Measurements from ENCODE around the gene BIRC2. TPM values are rescaled to one million over a fixed set of nuclear protein-coding genes. Genes with fewer than 3 reads are reported as not detected.

The BIRC2 gene
- total RNA-seq, 1 experiment from 2014 or later: 28.2 TPM

DNA sequence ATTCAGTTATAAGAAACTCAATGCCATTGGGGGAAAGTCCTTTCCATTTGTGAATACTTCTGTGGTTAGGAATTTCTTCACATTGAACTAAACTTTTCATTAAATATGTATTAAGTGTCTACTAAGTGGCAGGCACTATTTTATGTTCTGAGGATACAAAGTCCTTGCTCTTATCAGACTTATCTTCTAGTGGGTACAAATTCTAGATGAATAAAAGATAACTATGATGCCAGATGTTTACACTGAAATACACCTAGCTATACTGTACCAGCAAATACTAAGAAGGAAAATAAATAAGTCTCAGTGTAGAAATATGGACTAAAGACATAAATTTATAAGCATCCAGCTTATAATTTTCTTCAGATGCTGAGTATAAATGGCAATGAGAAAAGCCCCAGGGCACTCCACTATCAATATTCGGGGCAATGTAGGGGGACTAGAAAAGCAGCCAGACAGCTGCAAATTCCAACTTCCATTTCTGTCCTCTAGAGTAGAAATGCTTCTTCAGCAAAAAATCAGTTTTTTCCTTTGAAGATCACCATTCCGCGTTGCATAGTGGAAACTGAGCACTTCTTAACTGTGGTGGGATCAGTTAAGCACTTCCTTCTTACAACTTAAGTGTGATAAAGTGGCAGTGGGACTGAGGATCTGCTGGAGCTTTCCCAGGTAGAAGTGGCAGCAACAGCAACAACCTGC lies 41.5 kb upstream of the BIRC2 start:
- no peaks in the 10 kb centered on the region for H3K79me1 ChIP-seq (ENCODE audit: insufficient read depth, low read depth, low read length, poor library complexity, severe bottlenecking)
- peaks cover 11% of the 10 kb centered on the region for H3K9me3 ChIP-seq (ENCODE audit: control insufficient read depth, low read depth, low read length)
- WGBS (ENCODE audit: extremely low coverage, insufficient read length, low lambda C conversion rate): no CpG with 5 or more reads among the region's 3 CpGs
- H3K27me3 ChIP-seq (ENCODE audit: insufficient read depth, low read length): no peaks in the 10 kb centered on the region
- H4K8ac ChIP-seq (replicated peaks; ENCODE audit: insufficient read length, low read depth, low read length): no peak overlapping the region
- H2BK120ac ChIP-seq (ENCODE audit: low read depth, low read length, poor library complexity, severe bottlenecking): no peak overlapping the region
- H3K9ac ChIP-seq (ENCODE audit: extremely low read depth, insufficient read length, low read length): no peak overlapping the region
- H3K23me2 ChIP-seq (ENCODE audit: insufficient read length, low read depth, low read length, poor library complexity, severe bottlenecking): no peaks in the 10 kb centered on the region
- peaks cover 5% of the 10 kb centered on the region for H3K27me3 Mint-ChIP-seq (ENCODE audit: low read depth)
- H3K27ac Mint-ChIP-seq: no peak overlapping the region
- H3K14ac ChIP-seq (ENCODE audit: insufficient read depth, low read length): no peak overlapping the region
- no peaks in the 10 kb centered on the region for H3K79me2 ChIP-seq (ENCODE audit: insufficient read depth, low read length)
- no peak overlapping the region for H4K91ac ChIP-seq (ENCODE audit: insufficient read length, low read depth, low read length)
- H2BK20ac ChIP-seq (ENCODE audit: low read depth, low read length, poor library complexity, severe bottlenecking): no peak overlapping the region
- no peak for DNase-seq
- no peak overlapping the region for H2BK5ac ChIP-seq (ENCODE audit: insufficient read length, low read length)
- H4K5ac ChIP-seq (ENCODE audit: insufficient read length, low read depth, low read length): no peak overlapping the region
- no peak overlapping the region for H3K4me2 ChIP-seq (ENCODE audit: insufficient read depth, insufficient read length, low read length)
- H2AK5ac ChIP-seq (ENCODE audit: insufficient read length, low read length): no peak overlapping the region
- peaks cover 9 to 17% (median 10%) of the 10 kb centered on the region in 3 experiments for H3K36me3 Mint-ChIP-seq (ENCODE audit: insufficient read depth in 1 of 3, low read depth in 3 of 3)
- H3K23ac ChIP-seq (ENCODE audit: insufficient read length, low read depth, low read length): no peak overlapping the region
- H3K56ac ChIP-seq (ENCODE audit: insufficient read length, low read depth, low read length): no peak overlapping the region
- no peak overlapping the region for H2BK12ac ChIP-seq (ENCODE audit: insufficient read length, low read depth, low read length)
- no peak overlapping the region for H3K4me3 Mint-ChIP-seq
- H3K4me1 ChIP-seq (ENCODE audit: insufficient read depth, low read length): no peaks in the 10 kb centered on the region
- H3K9me3 Mint-ChIP-seq: peaks cover 20 to 25% of the 10 kb centered on the region in 2 experiments
- TF ChIP-seq, protein P1, sequence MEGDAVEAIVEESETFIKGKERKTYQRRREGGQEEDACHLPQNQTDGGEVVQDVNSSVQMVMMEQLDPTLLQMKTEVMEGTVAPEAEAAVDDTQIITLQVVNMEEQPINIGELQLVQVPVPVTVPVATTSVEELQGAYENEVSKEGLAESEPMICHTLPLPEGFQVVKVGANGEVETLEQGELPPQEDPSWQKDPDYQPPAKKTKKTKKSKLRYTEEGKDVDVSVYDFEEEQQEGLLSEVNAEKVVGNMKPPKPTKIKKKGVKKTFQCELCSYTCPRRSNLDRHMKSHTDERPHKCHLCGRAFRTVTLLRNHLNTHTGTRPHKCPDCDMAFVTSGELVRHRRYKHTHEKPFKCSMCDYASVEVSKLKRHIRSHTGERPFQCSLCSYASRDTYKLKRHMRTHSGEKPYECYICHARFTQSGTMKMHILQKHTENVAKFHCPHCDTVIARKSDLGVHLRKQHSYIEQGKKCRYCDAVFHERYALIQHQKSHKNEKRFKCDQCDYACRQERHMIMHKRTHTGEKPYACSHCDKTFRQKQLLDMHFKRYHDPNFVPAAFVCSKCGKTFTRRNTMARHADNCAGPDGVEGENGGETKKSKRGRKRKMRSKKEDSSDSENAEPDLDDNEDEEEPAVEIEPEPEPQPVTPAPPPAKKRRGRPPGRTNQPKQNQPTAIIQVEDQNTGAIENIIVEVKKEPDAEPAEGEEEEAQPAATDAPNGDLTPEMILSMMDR (conservative IDR thresholded peaks at IDR 0.05): no peak
- H3K18ac ChIP-seq (ENCODE audit: insufficient read length, low read depth, low read length): no peak overlapping the region
- H3K4me1 Mint-ChIP-seq: peaks cover 4 to 6% of the 10 kb centered on the region in 2 experiments; a peak in 2 of 4 replicates
- H4K20me1 ChIP-seq (ENCODE audit: control insufficient read depth, insufficient read depth, insufficient read length): no peaks in the 10 kb centered on the region
- H3T11ph ChIP-seq (ENCODE audit: low read length): no peak overlapping the region
- no peak overlapping the region for H3K4ac ChIP-seq (ENCODE audit: low read depth, low read length)
- H3K27ac ChIP-seq (ENCODE audit: insufficient read length, low read depth, low read length): no peak overlapping the region
- no peak overlapping the region for H2AFZ ChIP-seq (ENCODE audit: low read length)
- H2BK15ac ChIP-seq (ENCODE audit: low read depth, low read length): no peak overlapping the region
